ENCODE measurements around the gene RRM2.

- TF ChIP-seq GATA3 (IDR thresholded peaks at IDR 0.05; ENCODE audit: low read depth, low read length) (no peak), GATA2 (IDR thresholded peaks at IDR 0.05; ENCODE audit: low read depth, low read length) (no peak)
Measured at GRCh38 chr2:10135296-10136089, 13.0 kb downstream of the RRM2 start.
